GM12874 (cell line): Measurements from ENCODE around the gene XPR1.

Experiments
- TF ChIP-seq, protein P1 (sequence below): IDR thresholded peaks from 2 replicates; pipeline ENCODE4 v1.5.1; 2011; ENCODE audit warnings: low read depth, mild to moderate bottlenecking, control low read depth, low read length, moderate library complexity; ENCODE audit not compliant: insufficient read depth

Gene XPR1

DNA sequence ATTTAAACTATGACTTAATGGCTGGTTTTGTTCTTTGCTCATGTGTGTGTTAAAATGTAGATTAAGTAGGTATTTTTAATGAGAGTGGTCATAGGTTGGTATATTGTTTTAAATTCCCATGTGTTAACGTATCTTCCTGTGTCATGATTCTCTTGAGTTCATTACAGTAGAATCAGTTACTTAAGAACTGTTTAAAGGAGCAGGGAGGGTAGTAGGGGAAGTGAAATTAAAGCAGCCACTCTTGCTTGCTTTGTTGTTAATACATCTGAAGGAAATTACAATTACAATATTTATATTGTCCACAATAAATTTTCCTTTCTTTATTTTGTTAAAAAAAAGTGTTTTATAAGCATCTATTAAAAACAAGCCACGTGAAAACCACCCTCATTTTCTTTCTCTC lies 161.6 kb downstream of the XPR1 start:
- TF ChIP-seq, protein P1, sequence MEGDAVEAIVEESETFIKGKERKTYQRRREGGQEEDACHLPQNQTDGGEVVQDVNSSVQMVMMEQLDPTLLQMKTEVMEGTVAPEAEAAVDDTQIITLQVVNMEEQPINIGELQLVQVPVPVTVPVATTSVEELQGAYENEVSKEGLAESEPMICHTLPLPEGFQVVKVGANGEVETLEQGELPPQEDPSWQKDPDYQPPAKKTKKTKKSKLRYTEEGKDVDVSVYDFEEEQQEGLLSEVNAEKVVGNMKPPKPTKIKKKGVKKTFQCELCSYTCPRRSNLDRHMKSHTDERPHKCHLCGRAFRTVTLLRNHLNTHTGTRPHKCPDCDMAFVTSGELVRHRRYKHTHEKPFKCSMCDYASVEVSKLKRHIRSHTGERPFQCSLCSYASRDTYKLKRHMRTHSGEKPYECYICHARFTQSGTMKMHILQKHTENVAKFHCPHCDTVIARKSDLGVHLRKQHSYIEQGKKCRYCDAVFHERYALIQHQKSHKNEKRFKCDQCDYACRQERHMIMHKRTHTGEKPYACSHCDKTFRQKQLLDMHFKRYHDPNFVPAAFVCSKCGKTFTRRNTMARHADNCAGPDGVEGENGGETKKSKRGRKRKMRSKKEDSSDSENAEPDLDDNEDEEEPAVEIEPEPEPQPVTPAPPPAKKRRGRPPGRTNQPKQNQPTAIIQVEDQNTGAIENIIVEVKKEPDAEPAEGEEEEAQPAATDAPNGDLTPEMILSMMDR, result no peak

DNA sequence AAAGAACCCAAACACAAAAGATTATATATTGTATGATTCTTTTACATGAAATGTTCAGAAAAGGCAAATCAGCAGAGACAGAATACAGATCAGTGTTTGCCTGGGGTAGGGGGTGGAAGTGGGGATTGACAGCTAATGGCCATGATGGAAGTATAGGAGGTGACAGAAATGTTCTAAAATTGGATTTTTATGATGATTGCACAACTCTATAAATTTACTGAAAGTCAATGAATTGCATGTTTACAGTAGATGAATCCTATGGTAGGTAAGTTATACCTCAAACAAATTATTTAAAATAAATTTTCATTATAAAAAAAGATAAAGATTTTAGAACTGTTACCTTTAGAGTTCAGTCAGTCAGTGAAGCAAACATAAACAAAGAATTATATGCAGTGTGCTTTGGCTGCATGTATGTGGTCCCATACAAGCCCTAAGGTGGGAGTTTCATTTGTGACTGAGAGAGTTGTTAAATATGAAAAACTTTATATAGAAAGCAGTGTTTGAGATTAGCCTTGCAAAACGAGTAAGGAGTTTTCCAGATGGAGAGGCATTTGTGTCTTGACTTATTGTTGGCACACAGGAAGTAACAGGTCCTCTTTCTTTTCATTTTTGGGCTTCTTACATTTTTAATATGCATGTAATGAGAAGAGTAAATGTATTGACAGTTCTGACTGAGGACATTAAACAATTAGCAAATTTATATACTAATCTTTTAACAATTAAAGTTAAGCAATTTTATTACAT lies 165.2 kb downstream of the XPR1 start:
- TF ChIP-seq, protein P1, result no peak

DNA sequence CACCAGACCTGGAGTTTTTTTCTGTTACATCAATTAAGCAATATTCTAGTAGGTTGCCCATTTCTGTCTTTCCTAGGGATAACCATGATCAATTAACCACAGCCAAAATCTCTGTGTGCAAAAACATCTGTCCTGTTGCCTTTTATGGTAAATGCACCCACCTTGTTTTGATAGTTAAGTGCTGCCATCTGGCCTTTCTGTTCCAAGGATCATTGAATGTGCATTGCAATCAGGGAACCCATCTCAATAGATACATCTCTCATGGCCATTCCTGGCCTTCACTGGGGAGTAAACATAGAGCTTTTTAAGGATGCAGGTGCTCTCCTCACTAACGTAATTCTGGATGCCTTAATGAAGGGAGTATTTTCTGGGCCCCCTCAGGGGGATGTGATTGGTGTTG lies 169.1 kb downstream of the XPR1 start:
- TF ChIP-seq, protein P1, result no peak

DNA sequence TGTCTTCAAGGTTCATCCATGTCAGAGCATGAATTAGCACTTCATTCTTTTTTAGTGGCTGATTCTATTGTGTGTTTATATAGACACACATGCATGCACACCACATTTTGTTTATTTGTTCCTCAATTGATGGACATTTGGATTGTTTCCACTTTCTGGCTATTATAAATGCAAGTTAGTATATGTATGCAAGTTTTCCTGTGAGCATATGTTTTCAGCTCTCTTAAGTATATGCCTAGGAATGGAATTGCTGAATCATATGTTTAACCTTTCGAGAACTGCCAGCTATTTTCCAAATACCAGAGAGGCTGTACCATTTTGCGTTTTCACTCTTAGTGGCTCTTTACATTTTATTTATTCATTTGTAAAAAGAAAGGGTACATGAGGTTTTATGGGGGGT lies 171.0 kb downstream of the XPR1 start:
- TF ChIP-seq, protein P1, result no peak

DNA sequence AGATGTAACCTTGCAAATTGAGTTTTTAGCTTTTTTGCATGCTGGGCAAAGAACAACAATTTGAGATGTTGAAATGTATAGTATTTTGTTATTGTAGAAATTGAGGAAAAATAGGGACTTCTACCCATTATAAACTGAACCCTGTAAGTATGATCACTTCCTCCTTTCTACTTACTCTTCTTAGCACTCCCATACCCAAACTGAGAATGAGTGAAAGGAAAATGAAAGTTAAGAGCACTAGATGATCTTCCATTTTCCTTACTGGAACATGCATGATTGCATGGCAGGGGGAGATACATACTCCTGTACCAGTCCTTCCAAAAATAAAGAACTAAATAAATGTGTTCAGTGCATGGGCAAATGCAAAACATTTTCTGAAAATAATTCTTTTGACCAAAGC lies 173.5 kb downstream of the XPR1 start:
- TF ChIP-seq, protein P1, result no peak

DNA sequence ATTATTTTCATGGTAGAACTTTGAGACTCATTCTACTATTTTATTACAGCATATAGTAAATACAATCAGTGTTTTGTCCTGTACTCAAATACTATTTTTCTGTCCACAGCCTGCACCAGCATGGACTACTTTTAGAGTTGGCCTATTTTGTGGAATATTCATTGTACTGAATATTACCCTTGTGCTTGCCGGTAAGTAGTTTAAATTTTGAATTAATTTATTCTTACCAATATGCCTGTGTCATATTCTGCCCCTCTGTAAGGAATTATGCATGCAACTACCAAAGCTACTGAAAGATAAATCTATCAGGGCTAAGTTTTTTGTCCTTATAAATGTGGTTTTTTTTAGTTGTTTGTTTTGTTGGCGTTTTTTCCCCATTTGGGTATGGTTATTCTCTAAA lies 179.5 kb downstream of the XPR1 start:
- TF ChIP-seq, protein P1, result no peak

DNA sequence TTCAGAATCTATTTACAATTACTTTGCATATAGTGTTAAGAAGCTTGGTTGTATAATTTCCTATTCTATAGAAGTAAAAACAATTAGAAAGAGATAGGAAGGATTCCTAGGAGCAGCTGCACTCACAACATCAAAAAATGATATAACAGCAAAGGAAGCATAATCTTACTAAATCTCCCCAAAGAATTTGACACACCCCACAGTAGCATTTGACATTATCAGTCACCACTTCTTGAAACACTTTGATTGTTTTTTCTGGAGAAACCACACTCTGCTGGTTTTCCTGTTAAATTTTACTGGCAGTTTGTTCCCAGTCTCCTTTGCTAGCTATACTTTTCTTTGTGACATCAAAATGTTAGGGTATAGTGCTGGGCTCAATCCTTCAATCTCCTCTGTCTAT lies 180.1 kb downstream of the XPR1 start:
- TF ChIP-seq, protein P1, result no peak
